Subcutaneous adipose tissue (tissue), 4 donors: ENCODE data around the gene LKAAEAR1. TPM values are rescaled to one million over a fixed set of nuclear protein-coding genes. Genes with fewer than 3 reads are reported as not detected.

Experiments used
- CTCF ChIP-seq: fragments of 450-650 bp; IDR thresholded peaks from one replicate; pipeline ENCODE4 v1.5.1; 2016; ENCODE audit warnings: low read depth, mild to moderate bottlenecking, control low read depth, antibody characterized with exemption, moderate library complexity
- total RNA-seq, 4 donors: library from RNA; depleted of rRNA; stranded (reverse); fragments of >200 nt; gene quantifications; one replicate each; pipeline ENCODE4 v1.1.0, GENCODE V29; 2016

The LKAAEAR1 gene
- total RNA-seq, 4 donors from 2014 or later = not detected

GRCh38 chr20:64108731-64109681, 24.8 kb upstream of the LKAAEAR1 start:
- no peak for TF ChIP-seq CTCF

DNA sequence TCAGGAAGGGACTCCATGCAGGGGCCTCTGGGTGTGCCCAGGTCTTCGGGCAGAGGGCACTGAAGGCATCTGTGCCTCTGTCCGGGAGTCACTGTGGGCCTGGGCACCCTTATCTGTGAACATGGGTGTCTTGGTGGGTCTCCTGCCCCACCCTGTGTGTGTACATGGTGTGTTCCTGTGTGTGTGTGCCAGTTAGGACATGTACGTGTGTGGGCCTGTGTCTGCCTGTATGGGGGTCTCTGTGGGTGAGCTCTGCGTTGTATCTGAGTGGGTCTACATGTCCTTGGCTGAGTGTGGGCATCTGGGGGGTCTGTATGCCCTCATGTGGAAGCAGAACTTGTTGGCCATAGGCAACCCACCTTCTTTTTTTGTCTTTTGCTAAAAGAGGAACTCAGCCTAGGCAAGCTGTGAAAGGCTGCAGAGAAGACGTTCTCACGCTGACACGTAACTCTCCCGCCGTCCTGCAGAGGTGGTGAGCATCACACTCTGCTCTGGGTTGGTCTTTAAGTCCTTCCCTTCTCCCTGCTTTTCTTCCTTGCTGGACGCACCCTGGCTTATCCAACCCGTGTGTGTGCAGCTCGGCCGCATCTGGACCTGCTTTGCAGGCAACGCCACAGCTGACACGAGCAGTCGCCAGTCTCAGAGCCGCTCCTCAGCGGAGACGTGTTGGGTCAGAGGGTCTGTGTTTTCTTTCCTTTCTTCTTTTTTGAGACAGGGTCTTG, 23.7 kb upstream of the LKAAEAR1 start:
- no peak for TF ChIP-seq CTCF

DNA sequence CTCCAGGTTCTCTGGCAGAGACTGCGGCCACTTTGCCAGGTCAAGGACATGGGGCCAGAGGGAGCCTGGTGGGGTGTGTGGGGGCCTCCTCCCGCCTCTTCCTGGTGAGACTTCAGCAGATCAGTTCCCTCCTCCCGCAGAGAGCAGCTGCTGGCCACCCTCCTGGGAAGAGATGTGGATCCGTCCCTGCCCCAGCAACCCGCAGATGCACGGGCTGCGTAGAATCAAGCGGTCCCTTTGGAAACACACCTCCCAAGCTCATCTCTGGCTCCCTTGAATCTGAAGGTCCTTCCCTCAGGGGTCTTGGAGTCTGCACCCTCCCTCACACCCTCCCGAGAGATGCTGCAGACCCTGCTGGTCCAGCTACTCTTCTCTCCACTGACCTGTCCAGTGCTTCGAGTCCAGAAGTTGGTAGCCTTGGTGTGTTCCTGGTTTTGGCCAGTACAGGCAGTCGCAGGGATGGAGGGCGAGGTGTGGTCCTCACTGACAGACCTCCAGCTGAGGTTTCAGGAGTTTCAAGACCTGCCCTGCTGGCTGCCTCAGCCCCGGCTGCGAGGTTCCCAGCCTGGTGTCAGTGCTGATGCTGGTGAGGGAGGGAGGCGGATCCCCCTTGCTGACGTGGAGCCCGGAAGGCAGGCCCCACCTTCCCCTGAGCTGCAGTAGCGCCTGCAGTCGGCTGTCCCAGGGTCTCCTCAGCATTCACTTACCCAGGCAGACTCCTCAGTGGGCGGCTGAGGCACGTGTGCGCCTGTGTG, 23.0 kb upstream of the LKAAEAR1 start, which contains the start of gene NPBWR2:
NPBWR2 (minus strand) TSS at position 585 of the 755 bp plus-strand sequence. CDS start 734 bp downstream, outside the sequence.
- TF ChIP-seq CTCF = no peak

GRCh38 chr20:64106435-64106961, 22.3 kb upstream of the LKAAEAR1 start:
- no peak for TF ChIP-seq CTCF

GRCh38 chr20:64105846-64106434, 21.7 kb upstream of the LKAAEAR1 start:
- TF ChIP-seq CTCF = no peak

DNA sequence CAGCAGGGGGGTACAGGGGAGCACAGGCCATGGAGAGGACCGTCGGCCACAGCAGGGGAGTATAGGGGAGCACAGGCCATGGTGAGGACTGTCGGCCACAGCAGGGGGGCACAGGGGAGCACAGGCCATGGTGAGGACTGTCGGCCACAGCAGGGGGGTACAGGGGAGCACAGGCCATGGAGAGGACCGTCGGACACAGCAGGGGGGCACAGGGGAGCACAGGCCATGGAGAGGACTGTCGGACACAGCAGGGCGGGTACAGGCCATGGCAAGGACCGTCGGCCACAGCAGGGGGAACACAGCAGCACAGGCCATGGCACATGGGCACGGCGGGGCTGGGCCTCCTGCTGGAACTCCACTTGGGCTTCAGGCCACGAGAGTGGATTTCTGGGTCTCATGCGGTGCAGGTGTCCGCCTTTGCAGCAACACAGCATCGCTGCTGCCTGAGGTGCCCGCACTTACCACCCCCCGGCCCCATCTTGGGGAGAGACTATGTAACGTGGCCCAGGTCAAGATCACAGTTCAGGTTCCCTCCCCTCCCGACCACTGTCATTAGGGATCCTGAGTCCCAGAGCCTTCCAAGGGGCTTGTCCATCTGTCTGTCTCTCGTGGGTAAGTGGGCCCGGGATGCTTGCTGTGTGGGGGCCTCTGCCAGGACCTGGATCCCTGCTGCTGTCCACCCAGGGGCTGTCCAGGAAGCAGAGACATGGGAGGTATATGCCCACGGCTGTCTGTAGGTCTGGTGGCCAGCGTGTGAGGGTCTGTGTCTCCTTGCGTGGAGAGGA, 20.7 kb upstream of the LKAAEAR1 start:
- TF ChIP-seq CTCF = no peak
